ENCODE measurements around the gene ETFDH.

DNA sequence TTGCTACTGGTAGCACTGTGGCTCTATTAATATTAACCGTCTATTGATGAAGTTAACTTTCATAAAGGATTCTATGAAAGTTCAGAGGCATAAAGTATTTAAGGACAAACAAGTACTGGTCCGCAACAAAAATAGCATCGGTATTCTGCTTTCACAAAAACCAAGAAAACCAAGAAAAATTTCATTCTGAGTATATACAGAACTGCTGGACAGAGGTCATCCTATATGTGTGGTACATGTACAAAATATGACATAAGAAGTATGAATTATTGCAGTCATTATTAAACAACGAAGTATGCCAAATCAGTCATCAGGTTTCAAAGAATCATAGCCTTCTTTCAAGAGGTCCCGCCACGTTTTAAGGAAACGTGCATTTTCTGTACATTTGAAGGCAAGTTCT, 2.8 kb upstream of the ETFDH start:
- TF ChIP-seq, protein P1, sequence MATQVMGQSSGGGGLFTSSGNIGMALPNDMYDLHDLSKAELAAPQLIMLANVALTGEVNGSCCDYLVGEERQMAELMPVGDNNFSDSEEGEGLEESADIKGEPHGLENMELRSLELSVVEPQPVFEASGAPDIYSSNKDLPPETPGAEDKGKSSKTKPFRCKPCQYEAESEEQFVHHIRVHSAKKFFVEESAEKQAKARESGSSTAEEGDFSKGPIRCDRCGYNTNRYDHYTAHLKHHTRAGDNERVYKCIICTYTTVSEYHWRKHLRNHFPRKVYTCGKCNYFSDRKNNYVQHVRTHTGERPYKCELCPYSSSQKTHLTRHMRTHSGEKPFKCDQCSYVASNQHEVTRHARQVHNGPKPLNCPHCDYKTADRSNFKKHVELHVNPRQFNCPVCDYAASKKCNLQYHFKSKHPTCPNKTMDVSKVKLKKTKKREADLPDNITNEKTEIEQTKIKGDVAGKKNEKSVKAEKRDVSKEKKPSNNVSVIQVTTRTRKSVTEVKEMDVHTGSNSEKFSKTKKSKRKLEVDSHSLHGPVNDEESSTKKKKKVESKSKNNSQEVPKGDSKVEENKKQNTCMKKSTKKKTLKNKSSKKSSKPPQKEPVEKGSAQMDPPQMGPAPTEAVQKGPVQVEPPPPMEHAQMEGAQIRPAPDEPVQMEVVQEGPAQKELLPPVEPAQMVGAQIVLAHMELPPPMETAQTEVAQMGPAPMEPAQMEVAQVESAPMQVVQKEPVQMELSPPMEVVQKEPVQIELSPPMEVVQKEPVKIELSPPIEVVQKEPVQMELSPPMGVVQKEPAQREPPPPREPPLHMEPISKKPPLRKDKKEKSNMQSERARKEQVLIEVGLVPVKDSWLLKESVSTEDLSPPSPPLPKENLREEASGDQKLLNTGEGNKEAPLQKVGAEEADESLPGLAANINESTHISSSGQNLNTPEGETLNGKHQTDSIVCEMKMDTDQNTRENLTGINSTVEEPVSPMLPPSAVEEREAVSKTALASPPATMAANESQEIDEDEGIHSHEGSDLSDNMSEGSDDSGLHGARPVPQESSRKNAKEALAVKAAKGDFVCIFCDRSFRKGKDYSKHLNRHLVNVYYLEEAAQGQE (IDR thresholded peaks at IDR 0.05; ENCODE audit: borderline replicate concordance), result no peak
- TF ChIP-seq RAD21 (conservative IDR thresholded peaks at IDR 0.05) (no peak), EP300 (conservative IDR thresholded peaks at IDR 0.05; ENCODE audit: poor library complexity, severe bottlenecking) (no peak), EZH2 (IDR thresholded peaks at IDR 0.05; ENCODE audit: borderline replicate concordance, insufficient read depth, low read length, poor library complexity, severe bottlenecking) (no peak), MXI1 (conservative IDR thresholded peaks at IDR 0.05; ENCODE audit: poor library complexity, severe bottlenecking) (no peak), SMC3 (conservative IDR thresholded peaks at IDR 0.05; ENCODE audit: poor library complexity) (no peak), POLR2AphosphoS5 (IDR thresholded peaks at IDR 0.05) (no peak)
- TF ChIP-seq, protein P2, sequence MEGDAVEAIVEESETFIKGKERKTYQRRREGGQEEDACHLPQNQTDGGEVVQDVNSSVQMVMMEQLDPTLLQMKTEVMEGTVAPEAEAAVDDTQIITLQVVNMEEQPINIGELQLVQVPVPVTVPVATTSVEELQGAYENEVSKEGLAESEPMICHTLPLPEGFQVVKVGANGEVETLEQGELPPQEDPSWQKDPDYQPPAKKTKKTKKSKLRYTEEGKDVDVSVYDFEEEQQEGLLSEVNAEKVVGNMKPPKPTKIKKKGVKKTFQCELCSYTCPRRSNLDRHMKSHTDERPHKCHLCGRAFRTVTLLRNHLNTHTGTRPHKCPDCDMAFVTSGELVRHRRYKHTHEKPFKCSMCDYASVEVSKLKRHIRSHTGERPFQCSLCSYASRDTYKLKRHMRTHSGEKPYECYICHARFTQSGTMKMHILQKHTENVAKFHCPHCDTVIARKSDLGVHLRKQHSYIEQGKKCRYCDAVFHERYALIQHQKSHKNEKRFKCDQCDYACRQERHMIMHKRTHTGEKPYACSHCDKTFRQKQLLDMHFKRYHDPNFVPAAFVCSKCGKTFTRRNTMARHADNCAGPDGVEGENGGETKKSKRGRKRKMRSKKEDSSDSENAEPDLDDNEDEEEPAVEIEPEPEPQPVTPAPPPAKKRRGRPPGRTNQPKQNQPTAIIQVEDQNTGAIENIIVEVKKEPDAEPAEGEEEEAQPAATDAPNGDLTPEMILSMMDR (IDR thresholded peaks at IDR 0.05; ENCODE audit: poor library complexity, severe bottlenecking), result no peak

All from neural cell (in vitro differentiated cells).